Smooth muscle cell (in vitro differentiated cells): ENCODE results near the gene CYFIP1. TPM values are rescaled to one million over a fixed set of nuclear protein-coding genes. Genes with fewer than 3 reads are reported as not detected.

Experiments used
- DNase-seq: peaks from one replicate; lab custom pipeline; 2025; ENCODE audit not compliant: unreplicated experiment; lab: John Stamatoyannopoulos, UW
- H2AFZ ChIP-seq: fragments of 200-600 bp; sonication (generic); 2 replicates; pipeline ENCODE4 v1.6.0; 2016; ENCODE audit warnings: antibody characterized with exemption, low read depth, mild to moderate bottlenecking
- H3F3A ChIP-seq: fragments of 200-600 bp; sonication (generic); 2 replicates; pipeline ENCODE4 v1.6.0; 2017; ENCODE audit warnings: antibody characterized with exemption, low read depth
- H3K27ac ChIP-seq: fragments of 200-600 bp; sonication (generic); 2 replicates; pipeline ENCODE4 v1.5.1; 2016; ENCODE audit warnings: low read depth, mild to moderate bottlenecking
- H3K27me3 ChIP-seq: fragments of 200-600 bp; sonication (generic); 2 replicates; pipeline ENCODE4 v1.6.1; 2016; ENCODE audit warnings: low read depth, mild to moderate bottlenecking
- H3K36me3 ChIP-seq: fragments of 200-600 bp; sonication (generic); 2 replicates; pipeline ENCODE4 v1.5.1; 2016; ENCODE audit warnings: low read depth
- H3K4me1 ChIP-seq: fragments of 200-600 bp; sonication (generic); 2 replicates; pipeline ENCODE4 v1.5.1; 2016; ENCODE audit warnings: low read depth
- H3K4me2 ChIP-seq: fragments of 200-600 bp; sonication (generic); 2 replicates; pipeline ENCODE4 v1.6.0; 2016; ENCODE audit warnings: mild to moderate bottlenecking
- H3K4me3 ChIP-seq: fragments of 200-600 bp; sonication (generic); 2 replicates; pipeline ENCODE4 v1.5.1; 2016; ENCODE audit warnings: mild to moderate bottlenecking
- H3K79me2 ChIP-seq: fragments of 200-600 bp; sonication (generic); 2 replicates; pipeline ENCODE4 v1.6.0; 2016; ENCODE audit warnings: low read depth, mild to moderate bottlenecking
- H3K9ac ChIP-seq: fragments of 200-600 bp; sonication (generic); 2 replicates; pipeline ENCODE4 v1.6.0; 2016; ENCODE audit warnings: low read depth
- H3K9me3 ChIP-seq: fragments of 200-600 bp; sonication (generic); replicated peaks from 2 replicates; pipeline ENCODE4 v1.5.1; 2016; ENCODE audit warnings: low read depth
- H4K20me1 ChIP-seq: fragments of 200-600 bp; sonication (generic); 2 replicates; pipeline ENCODE4 v1.6.0; 2016; ENCODE audit warnings: low read depth
- CTCF ChIP-seq: fragments of 200-600 bp; sonication (generic); IDR thresholded peaks from 2 replicates; pipeline ENCODE4 v1.5.1; 2017; ENCODE audit warnings: borderline replicate concordance, mild to moderate bottlenecking, antibody characterized with exemption; ENCODE audit not compliant: insufficient read depth, poor library complexity, severe bottlenecking
- WGBS: methylation state at CpG from one replicate; pipeline ENCODE4 v1.1.7; 2016; ENCODE audit warnings: low lambda C conversion rate; 5-methylcytosine and 5-hydroxymethylcytosine counted together
- polyA plus RNA-seq: library from polyadenylated mRNA; unstranded; fragments of >200 nt; fragmentation: Nextera tagmentation; extraction: Ambion mirVana; gene quantifications from 2 replicates; pipeline ENCODE4 v1.2.1, GENCODE V29; 2016
- total RNA-seq: library from RNA; depleted of rRNA; stranded (reverse); fragments of >200 nt; gene quantifications from 2 replicates; pipeline ENCODE4 v1.2.3, GENCODE V29; 2014

CYFIP1 gene
- total and polyA plus RNA-seq, 2 experiments from 2014 or later, result 65.2 to 67.6 TPM

GRCh38 chr15:22904736-22905135 is 75.4 kb downstream of the CYFIP1 start:
- TF ChIP-seq CTCF, result no peak
- Histone ChIP-seq H3K36me3 (peaks cover 9% of the 10 kb centered on the region), H3K4me1 (no peaks in the 10 kb centered on the region), H2AFZ (no peak overlapping the region), H3K79me2 (no peaks in the 10 kb centered on the region), H3K9ac (no peak overlapping the region), H3K27ac (no peak overlapping the region), H3K27me3 (no peaks in the 10 kb centered on the region), H4K20me1 (no peaks in the 10 kb centered on the region), H3K9me3 (no peaks in the 10 kb centered on the region), H3K4me2 (no peak overlapping the region), H3F3A (no peaks in the 10 kb centered on the region), H3K4me3 (no peak overlapping the region)
- 94% methylated on average over 11 of the region's 11 CpGs for WGBS
- DNase-seq, result no peak

- Histone ChIP-seq H3K9ac (no peak overlapping the region), H3K36me3 (peaks cover 5% of the 10 kb centered on the region), H3K79me2 (no peaks in the 10 kb centered on the region), H3F3A (no peaks in the 10 kb centered on the region), H3K27me3 (no peaks in the 10 kb centered on the region), H3K27ac (no peak overlapping the region), H3K4me2 (no peak overlapping the region), H3K4me1 (no peaks in the 10 kb centered on the region), H4K20me1 (no peaks in the 10 kb centered on the region), H3K9me3 (no peaks in the 10 kb centered on the region), H2AFZ (no peak overlapping the region), H3K4me3 (no peak overlapping the region)
- 98% methylated on average over 19 of the region's 19 CpGs for WGBS
- no peak for TF ChIP-seq CTCF
- DNase-seq, result no peak
Measured at GRCh38 chr15:22903961-22904534, 76.1 kb downstream of the CYFIP1 start.

- WGBS, result 96% methylated on average over 18 of the region's 18 CpGs
- H3K4me3 ChIP-seq, result no peak overlapping the region
Measured at GRCh38 chr15:22903427-22903826, 76.7 kb downstream of the CYFIP1 start.

More at GRCh38 chr15:22903427-22903826, 76.7 kb downstream of the CYFIP1 start:
- H3K9ac ChIP-seq, result no peak overlapping the region
- no peak overlapping the region for H2AFZ ChIP-seq
- H3K4me1 ChIP-seq, result no peaks in the 10 kb centered on the region
- no peak overlapping the region for H3K4me2 ChIP-seq
- TF ChIP-seq CTCF, result no peak
- DNase-seq, result no peak
- no peaks in the 10 kb centered on the region for H3K9me3 ChIP-seq
- no peaks in the 10 kb centered on the region for H3K36me3 ChIP-seq
- H3K79me2 ChIP-seq, result no peaks in the 10 kb centered on the region
- H3K27ac ChIP-seq, result no peak overlapping the region
- H3F3A ChIP-seq, result no peaks in the 10 kb centered on the region
- no peaks in the 10 kb centered on the region for H3K27me3 ChIP-seq
- H4K20me1 ChIP-seq, result no peaks in the 10 kb centered on the region
